Astrocyte of the spinal cord (primary cell): ENCODE measurements around the gene ACVRL1.
A peak's percentile ranks its signal among the peaks of the same experiment; 100 is the strongest.

ENCODE experiments used
- DNase-seq: peaks from one replicate; pipeline ENCODE4 v3.0.0; 2011; ENCODE audit warnings: low read depth, low spot score
- H3K4me3 ChIP-seq: 2 replicates; pipeline ENCODE4 v1.5.1; 2011; ENCODE audit warnings: low read depth, mild to moderate bottlenecking, low read length, moderate library complexity
- in situ Hi-C: cut with HindIII; loops from 2 replicates; pipeline ENCODE4 v1.10.0; 2017; ENCODE audit warnings: low sequenced_read_pairs
- TF ChIP-seq, protein P1 (sequence below): IDR thresholded peaks from 2 replicates; pipeline ENCODE4 v1.5.1; 2012; ENCODE audit warnings: low read depth, mild to moderate bottlenecking, low read length, inconsistent platforms

ACVRL1 gene

DNA sequence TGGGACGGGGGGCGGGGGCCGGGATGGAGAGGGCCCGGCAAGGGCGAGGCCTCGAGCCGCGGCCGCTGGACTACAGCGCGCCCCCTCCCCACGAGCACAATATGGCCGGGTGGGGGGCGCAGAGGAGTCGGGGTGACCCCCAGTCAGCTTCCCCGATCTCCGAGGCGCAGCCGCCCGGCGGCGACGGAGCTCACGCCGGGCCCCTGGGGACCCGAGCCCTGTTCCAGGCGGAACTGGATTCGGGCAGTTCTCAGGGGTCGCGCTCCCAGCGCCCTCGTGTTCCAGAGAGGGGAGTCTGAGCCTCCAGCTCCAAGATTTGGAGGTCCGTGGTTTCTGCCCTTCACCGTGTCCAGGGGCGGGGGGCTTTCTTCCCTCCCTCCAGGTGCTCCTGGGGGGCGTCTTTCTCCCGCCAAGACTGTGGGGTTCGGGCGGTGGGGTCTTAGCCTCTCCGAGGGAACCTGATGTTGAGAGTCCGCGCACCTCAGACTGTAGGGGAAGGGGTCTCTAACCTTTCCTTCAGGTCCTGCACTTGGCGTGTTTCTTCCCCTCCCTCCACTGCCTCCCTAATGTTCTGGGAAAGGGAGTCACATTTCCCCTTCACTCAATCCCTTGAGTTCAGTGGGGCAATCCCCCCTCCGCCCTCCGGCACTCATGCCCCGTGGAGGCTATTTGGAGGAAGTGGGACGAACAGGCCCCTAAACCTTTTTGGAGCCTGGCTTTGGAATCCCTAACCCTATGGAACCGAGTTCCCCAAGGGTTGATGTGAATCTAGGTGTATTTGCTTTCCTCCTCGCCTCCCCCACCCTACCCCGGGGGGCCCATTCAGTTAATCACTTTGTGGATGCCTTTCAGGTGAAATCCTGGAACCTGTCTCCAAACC is 44.8 kb downstream of the ACVRL1 start:
- TF ChIP-seq, protein P1, sequence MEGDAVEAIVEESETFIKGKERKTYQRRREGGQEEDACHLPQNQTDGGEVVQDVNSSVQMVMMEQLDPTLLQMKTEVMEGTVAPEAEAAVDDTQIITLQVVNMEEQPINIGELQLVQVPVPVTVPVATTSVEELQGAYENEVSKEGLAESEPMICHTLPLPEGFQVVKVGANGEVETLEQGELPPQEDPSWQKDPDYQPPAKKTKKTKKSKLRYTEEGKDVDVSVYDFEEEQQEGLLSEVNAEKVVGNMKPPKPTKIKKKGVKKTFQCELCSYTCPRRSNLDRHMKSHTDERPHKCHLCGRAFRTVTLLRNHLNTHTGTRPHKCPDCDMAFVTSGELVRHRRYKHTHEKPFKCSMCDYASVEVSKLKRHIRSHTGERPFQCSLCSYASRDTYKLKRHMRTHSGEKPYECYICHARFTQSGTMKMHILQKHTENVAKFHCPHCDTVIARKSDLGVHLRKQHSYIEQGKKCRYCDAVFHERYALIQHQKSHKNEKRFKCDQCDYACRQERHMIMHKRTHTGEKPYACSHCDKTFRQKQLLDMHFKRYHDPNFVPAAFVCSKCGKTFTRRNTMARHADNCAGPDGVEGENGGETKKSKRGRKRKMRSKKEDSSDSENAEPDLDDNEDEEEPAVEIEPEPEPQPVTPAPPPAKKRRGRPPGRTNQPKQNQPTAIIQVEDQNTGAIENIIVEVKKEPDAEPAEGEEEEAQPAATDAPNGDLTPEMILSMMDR: no peak
- no peak for DNase-seq

DNA sequence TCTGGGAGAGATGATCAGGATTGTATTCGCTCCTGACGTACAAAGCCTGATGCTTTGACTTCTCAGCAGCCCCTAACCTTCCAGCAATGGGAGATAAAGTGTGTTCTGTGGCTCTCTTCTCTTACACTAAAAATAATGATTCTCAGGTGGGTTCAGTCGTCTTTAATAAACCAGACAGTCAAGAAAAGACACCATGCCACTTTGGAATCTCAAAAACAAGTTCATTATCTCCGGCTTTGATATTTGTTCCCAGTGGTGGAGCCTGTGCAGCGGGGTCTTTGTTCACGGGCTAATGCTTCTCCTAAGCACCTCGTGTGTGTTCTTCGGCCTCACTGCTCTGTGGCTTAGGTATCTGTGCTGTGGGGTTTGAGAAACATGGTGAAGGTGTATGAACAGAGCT is 45.8 kb downstream of the ACVRL1 start:
- in situ Hi-C loops: no loop called here
- TF ChIP-seq, protein P1: no peak
- no peak for DNase-seq
- no peak overlapping the region for H3K4me3 ChIP-seq

More for the DNA sequence above, 44.8 kb downstream of the ACVRL1 start:
- in situ Hi-C loops: no loop called here
- H3K4me3 ChIP-seq: peak overlapping the region; percentile 89

DNA sequence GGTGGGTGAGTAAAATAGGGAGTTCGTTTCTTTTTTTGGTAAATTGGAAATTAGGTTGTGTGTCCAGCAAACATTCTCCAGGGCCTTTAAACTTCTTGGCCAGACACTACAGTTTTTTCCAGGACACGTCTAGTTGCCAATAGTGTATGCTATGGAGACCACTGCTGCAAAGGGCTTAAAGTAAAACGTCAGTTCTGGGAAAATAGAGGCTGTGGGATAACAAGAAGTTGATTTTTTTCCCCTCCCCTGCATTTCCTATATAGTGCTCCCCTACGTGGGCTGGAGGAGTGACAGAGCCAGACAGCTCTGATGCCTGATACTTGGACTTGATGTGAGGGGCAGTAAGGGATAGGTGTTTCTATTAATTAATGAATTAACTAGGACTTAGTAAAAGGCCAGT is 46.6 kb downstream of the ACVRL1 start:
- H3K4me3 ChIP-seq: no peak overlapping the region
- in situ Hi-C loops: no loop called here
- DNase-seq: no peak
- TF ChIP-seq, protein P1: no peak

DNA sequence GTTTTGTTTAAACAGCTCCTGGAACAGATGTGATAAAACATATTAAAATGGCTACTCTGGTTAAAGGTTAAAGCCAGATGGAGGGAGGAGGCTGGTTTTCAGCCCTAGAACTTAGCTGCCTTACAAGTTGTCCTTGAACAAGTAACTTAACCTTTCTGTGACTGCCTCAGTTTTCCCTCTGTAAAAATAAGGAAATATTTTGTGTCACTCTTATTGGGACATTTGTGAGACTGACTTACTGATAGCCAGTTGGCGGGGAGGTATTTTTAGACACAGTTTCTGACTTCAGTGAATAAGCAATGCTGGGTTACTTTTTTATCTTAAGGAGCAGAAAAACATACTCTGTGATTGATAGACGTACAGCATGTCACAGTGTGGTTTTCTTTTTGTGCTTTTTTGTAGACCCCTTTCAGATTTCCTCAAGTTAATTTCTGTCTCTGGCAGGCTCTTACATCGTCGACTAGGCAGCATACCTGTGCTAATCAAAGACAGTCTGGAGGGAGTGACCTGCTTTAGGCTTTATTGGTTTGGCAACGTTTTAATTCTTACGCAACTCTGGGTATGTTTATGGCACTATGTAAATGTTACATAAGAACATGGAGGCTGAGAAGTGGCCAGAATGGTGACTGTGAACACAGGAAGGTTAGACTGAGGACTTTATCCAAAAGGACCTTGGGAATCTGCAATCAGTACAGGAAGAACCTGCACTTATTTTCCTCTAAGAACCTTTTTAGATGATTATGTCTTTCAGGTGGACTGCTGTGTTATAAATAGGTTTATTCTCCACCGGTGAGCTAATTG is 47.5 kb downstream of the ACVRL1 start:
- in situ Hi-C loops: no loop called here
- no peak for DNase-seq
- H3K4me3 ChIP-seq: no peak overlapping the region
- TF ChIP-seq, protein P1: no peak

DNA sequence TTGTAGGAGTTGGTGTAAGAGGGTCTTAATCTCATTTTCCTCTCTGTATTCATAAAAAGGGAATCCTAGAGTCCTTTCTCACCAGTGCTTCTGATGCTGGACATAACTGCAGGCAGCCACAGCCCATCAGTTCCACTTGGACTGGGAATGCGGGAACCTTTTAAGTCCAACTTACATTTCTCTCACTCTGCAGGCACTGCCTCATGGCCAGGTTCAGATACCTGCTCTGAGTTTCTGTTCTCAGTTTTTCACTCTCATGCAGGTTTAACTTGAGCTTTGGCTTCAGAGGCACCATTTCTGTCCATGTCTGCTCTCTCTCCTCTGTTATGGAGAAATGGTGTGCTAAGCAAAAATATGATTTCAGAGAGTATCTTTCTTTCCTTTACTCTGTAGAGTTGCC is 48.4 kb downstream of the ACVRL1 start:
- in situ Hi-C loops: no loop called here
- TF ChIP-seq, protein P1: no peak
- H3K4me3 ChIP-seq: no peak overlapping the region

DNA sequence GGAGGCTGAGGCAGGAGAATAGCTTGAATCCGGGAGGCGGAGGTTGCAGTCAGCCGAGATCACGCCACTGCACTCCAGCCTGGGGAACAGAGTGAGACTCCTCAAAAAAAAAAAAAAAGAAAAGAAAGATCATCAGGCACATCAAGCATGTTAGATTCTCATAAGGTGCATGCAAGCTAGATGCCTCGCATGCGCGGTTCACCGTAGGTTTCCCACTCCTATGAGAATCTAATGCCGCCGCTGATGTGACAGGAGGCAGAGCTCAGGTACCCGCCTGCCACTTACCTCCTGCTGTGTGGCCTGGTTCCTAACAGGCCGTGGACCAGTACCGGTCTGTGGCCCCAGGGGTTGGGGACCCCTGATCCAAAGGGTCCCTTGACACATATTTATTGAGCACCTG is 51.2 kb downstream of the ACVRL1 start:
- no peak overlapping the region for H3K4me3 ChIP-seq
- DNase-seq: no peak
- in situ Hi-C loops: no loop called here
- TF ChIP-seq, protein P1: no peak

More for the DNA sequence above, 48.4 kb downstream of the ACVRL1 start:
- DNase-seq: no peak
